ENCODE measurements around the gene AGFG2.
A peak's percentile ranks its signal among the peaks of the same experiment; 100 is the strongest.
"Not testable (repeated sequence)": the region's sequence is repeated elsewhere in the genome, so short reads cannot be mapped to it uniquely, and the experiment has no call there.

Gene AGFG2

GRCh38 chr7:100521909-100522593, 17.0 kb upstream of the AGFG2 start:
- DNase-seq, result not testable (repeated sequence)

- DNase-seq, result not testable (repeated sequence)
These were observed 15.8 kb upstream of the AGFG2 start for GRCh38 chr7:100523192-100523591.

GRCh38 chr7:100528108-100528866, 10.7 kb upstream of the AGFG2 start:
- not testable (repeated sequence) for DNase-seq

GRCh38 chr7:100532165-100533022, 6.6 kb upstream of the AGFG2 start:
- DNase-seq, result no peak

GRCh38 chr7:100535982-100536381, 3.0 kb upstream of the AGFG2 start:
- DNase-seq, result not testable (repeated sequence)

- DNase-seq, result not testable (repeated sequence)
These were observed 2.3 kb upstream of the AGFG2 start for GRCh38 chr7:100536695-100537094.

- DNase-seq, result no peak
These were observed 702 bp upstream of the AGFG2 start for GRCh38 chr7:100538348-100538653.

GRCh38 chr7:100539436-100540006, 518 bp downstream of the AGFG2 start:
- no peak for DNase-seq

GRCh38 chr7:100540073-100540723, 1.2 kb downstream of the AGFG2 start:
- DNase-seq, result no peak

- DNase-seq, result not testable (repeated sequence)
These were observed 2.3 kb downstream of the AGFG2 start for GRCh38 chr7:100541309-100541708.

- DNase-seq, result no peak
These were observed 4.6 kb downstream of the AGFG2 start for GRCh38 chr7:100543586-100543985.

GRCh38 chr7:100544386-100544785, 5.4 kb downstream of the AGFG2 start:
- DNase-seq, result no peak

GRCh38 chr7:100544967-100545359, 6.0 kb downstream of the AGFG2 start:
- no peak for DNase-seq

- no peak for DNase-seq
These were observed 6.5 kb downstream of the AGFG2 start for GRCh38 chr7:100545360-100546128.

GRCh38 chr7:100546129-100546925, 7.3 kb downstream of the AGFG2 start:
- DNase-seq, result peak; percentile 72

- DNase-seq, result no peak
These were observed 8.2 kb downstream of the AGFG2 start for GRCh38 chr7:100546926-100547800.

- no peak for DNase-seq
These were observed 8.9 kb downstream of the AGFG2 start for GRCh38 chr7:100547872-100548271.

- DNase-seq, result not testable (repeated sequence)
These were observed 9.4 kb downstream of the AGFG2 start for GRCh38 chr7:100548446-100548845.

- DNase-seq, result no peak
These were observed 13.5 kb downstream of the AGFG2 start for GRCh38 chr7:100552532-100552931.

- DNase-seq, result no peak
These were observed 14.0 kb downstream of the AGFG2 start for GRCh38 chr7:100553032-100553431.

Data from CD4-positive, alpha-beta T cell treated with Interleukin-21 for 1 hour (primary cell).